HG03469 (cell line): Measurements from ENCODE around the gene HYAL2.

Experiments used
- ATAC-seq: cut with Tn5 transposase; IDR thresholded peaks from one replicate; pipeline ENCODE4 v1.9.1; 2021; ENCODE audit warnings: mild to moderate bottlenecking, moderate library complexity, moderate number of reproducible peaks; ENCODE audit not compliant: unreplicated experiment

Gene HYAL2

GRCh38 chr3:50322386-50323091 is at the start of gene HYAL2:
HYAL2 (minus strand) TSS chr3:50322745; CDS start chr3:50320489, 2,256 bp downstream.
- no peak for ATAC-seq

GRCh38 chr3:50371133-50371685 is 48.7 kb upstream of the HYAL2 start:
- ATAC-seq, result no peak

GRCh38 chr3:50370594-50370993 is 48.0 kb upstream of the HYAL2 start:
- no peak for ATAC-seq

GRCh38 chr3:50369012-50369670 is 46.6 kb upstream of the HYAL2 start:
- ATAC-seq, result no peak

- ATAC-seq, result no peak
Observed at GRCh38 chr3:50365842-50366220, 43.3 kb upstream of the HYAL2 start.

- ATAC-seq, result peak; percentile 52
Observed at GRCh38 chr3:50365080-50365841, 42.7 kb upstream of the HYAL2 start.

- ATAC-seq, result no peak
Observed at GRCh38 chr3:50364573-50365079, 42.1 kb upstream of the HYAL2 start.

- no peak for ATAC-seq
Observed at GRCh38 chr3:50359760-50360110, 37.2 kb upstream of the HYAL2 start.

- ATAC-seq, result peak; percentile 92
Observed at GRCh38 chr3:50358911-50359759, 36.6 kb upstream of the HYAL2 start, which contains the start of gene TMEM115. TMEM115 (minus strand) TSS chr3:50359521; CDS start chr3:50359063, 458 bp downstream.

GRCh38 chr3:50358355-50358910 is 35.9 kb upstream of the HYAL2 start:
- no peak for ATAC-seq

- ATAC-seq, result no peak
Observed at GRCh38 chr3:50357481-50357880, 34.9 kb upstream of the HYAL2 start.

- no peak for ATAC-seq
Observed at GRCh38 chr3:50356553-50356952, 34.0 kb upstream of the HYAL2 start.

GRCh38 chr3:50355829-50356552 is 33.4 kb upstream of the HYAL2 start:
- no peak for ATAC-seq

- no peak for ATAC-seq
Observed at GRCh38 chr3:50354850-50355249, 32.3 kb upstream of the HYAL2 start.

GRCh38 chr3:50354186-50354764 is 31.7 kb upstream of the HYAL2 start:
- no peak for ATAC-seq

- ATAC-seq, result no peak
Observed at GRCh38 chr3:50353245-50354004, 30.9 kb upstream of the HYAL2 start.

GRCh38 chr3:50352781-50353180 is 30.2 kb upstream of the HYAL2 start:
- no peak for ATAC-seq

GRCh38 chr3:50351323-50351697 is 28.8 kb upstream of the HYAL2 start:
- no peak for ATAC-seq
